ENCODE data around the gene TTC7B.
A peak's percentile ranks its signal among the peaks of the same experiment; 100 is the strongest.

Gene TTC7B

GRCh38 chr14:90510159-90510558 is 306.1 kb downstream of the TTC7B start:
- Histone ChIP-seq H3K4ac (ENCODE audit: low read depth, low read length) (peak overlapping the region; percentile 23), H3K79me1 (ENCODE audit: low read length) (peaks cover 40% of the 10 kb centered on the region), H3K36me3 (ENCODE audit: control insufficient read depth in 1 of 2, insufficient read depth in 2 of 2, low read length in 2 of 2) (no peaks in the 10 kb centered on the region), H2BK12ac (ENCODE audit: low read length) (peak overlapping the region; percentile 92), H4K8ac (ENCODE audit: low read depth, low read length) (peak overlapping the region; percentile 30), H2AFZ (ENCODE audit: insufficient read depth, low read length, poor library complexity) (peak overlapping the region; percentile 19), H3K4me3 (ENCODE audit: low read depth, low read length) (no peak overlapping the region), H4K91ac (ENCODE audit: low read depth, low read length) (peak overlapping the region; percentile 78), H3K23ac (ENCODE audit: low read length) (no peak overlapping the region), H3K27ac (ENCODE audit: low read depth, low read length) (no peak overlapping the region), H3K14ac (ENCODE audit: low read length) (peak overlapping the region; percentile 78), H3K18ac (ENCODE audit: low read length) (peak overlapping the region; percentile 45), H3K4me1 (ENCODE audit: control insufficient read depth in 1 of 2, insufficient read depth in 2 of 2, low read length in 2 of 2) (peaks cover 42 to 53% of the 10 kb centered on the region in 2 experiments), H4K12ac (ENCODE audit: low read depth, low read length) (no peak overlapping the region), H3K27me3 (ENCODE audit: insufficient read depth, low read length) (no peaks in the 10 kb centered on the region), H2BK5ac (ENCODE audit: low read depth, low read length, poor library complexity) (peak overlapping the region; percentile 55), H2AK5ac (ENCODE audit: low read length) (peak overlapping the region; percentile 94), H2BK120ac (ENCODE audit: insufficient read depth, low read length, poor library complexity) (peak overlapping the region; percentile 75), H3K79me2 (ENCODE audit: control insufficient read depth, insufficient read depth, low read length, poor library complexity) (no peaks in the 10 kb centered on the region), H3K9me3 (ENCODE audit: insufficient read depth, low read depth, low read length) (peaks cover 5% of the 10 kb centered on the region), H3K4me2 (ENCODE audit: low read length) (no peak overlapping the region), H3K9ac (ENCODE audit: low read length) (no peak overlapping the region)
- DNase-seq, result peak in 1 of 2 donors; percentile 10
- WGBS (ENCODE audit: extremely low coverage, insufficient coverage, insufficient read length), result no CpG with 5 or more reads among the region's 9 CpGs

GRCh38 chr14:90509403-90509802 is 306.8 kb downstream of the TTC7B start:
- peaks cover 40% of the 10 kb centered on the region for H3K79me1 ChIP-seq (ENCODE audit: low read length)
- peak overlapping the region; percentile 77 for H2BK120ac ChIP-seq (ENCODE audit: insufficient read depth, low read length, poor library complexity)
- H3K4me2 ChIP-seq (ENCODE audit: low read length), result peak overlapping the region; percentile 51
- H3K36me3 ChIP-seq (ENCODE audit: control insufficient read depth in 1 of 2, insufficient read depth in 2 of 2, low read length in 2 of 2), result no peaks in the 10 kb centered on the region
- no peak overlapping the region for H4K12ac ChIP-seq (ENCODE audit: low read depth, low read length)
- H2BK5ac ChIP-seq (ENCODE audit: low read depth, low read length, poor library complexity), result peak overlapping the region; percentile 74
- no peak overlapping the region for H3K4me3 ChIP-seq (ENCODE audit: low read depth, low read length)
- H3K27me3 ChIP-seq (ENCODE audit: insufficient read depth, low read length), result no peaks in the 10 kb centered on the region
- H3K23ac ChIP-seq (ENCODE audit: low read length), result no peak overlapping the region
- no peak overlapping the region for H2AFZ ChIP-seq (ENCODE audit: insufficient read depth, low read length, poor library complexity)
- peak overlapping the region; percentile 90 for H2BK12ac ChIP-seq (ENCODE audit: low read length)
- H3K18ac ChIP-seq (ENCODE audit: low read length), result peak overlapping the region; percentile 55
- peak overlapping the region; percentile 67 for H3K27ac ChIP-seq (ENCODE audit: low read depth, low read length)
- peaks cover 5% of the 10 kb centered on the region for H3K9me3 ChIP-seq (ENCODE audit: insufficient read depth, low read depth, low read length)
- H3K79me2 ChIP-seq (ENCODE audit: control insufficient read depth, insufficient read depth, low read length, poor library complexity), result no peaks in the 10 kb centered on the region
- H2AK5ac ChIP-seq (ENCODE audit: low read length), result peak overlapping the region; percentile 59
- H4K91ac ChIP-seq (ENCODE audit: low read depth, low read length), result peak overlapping the region; percentile 78
- no CpG with 5 or more reads among the region's 5 CpGs for WGBS (ENCODE audit: extremely low coverage, insufficient coverage, insufficient read length)
- H3K4me1 ChIP-seq (ENCODE audit: control insufficient read depth in 1 of 2, insufficient read depth in 2 of 2, low read length in 2 of 2), result peaks cover 42 to 53% of the 10 kb centered on the region in 2 experiments
- no peak for DNase-seq
- H3K14ac ChIP-seq (ENCODE audit: low read length), result peak overlapping the region; percentile 58
- no peak overlapping the region for H3K9ac ChIP-seq (ENCODE audit: low read length)
- H4K8ac ChIP-seq (ENCODE audit: low read depth, low read length), result peak overlapping the region; percentile 64
- H3K4ac ChIP-seq (ENCODE audit: low read depth, low read length), result peak overlapping the region; percentile 66

GRCh38 chr14:90508536-90509254 is 307.5 kb downstream of the TTC7B start:
- H3K9me3 ChIP-seq (ENCODE audit: insufficient read depth, low read depth, low read length), result peaks cover 5% of the 10 kb centered on the region
- no peaks in the 10 kb centered on the region for H3K27me3 ChIP-seq (ENCODE audit: insufficient read depth, low read length)
- peak overlapping the region; percentile 90 for H2BK12ac ChIP-seq (ENCODE audit: low read length)
- peak overlapping the region; percentile 55 for H3K18ac ChIP-seq (ENCODE audit: low read length)
- no peak overlapping the region for H2AFZ ChIP-seq (ENCODE audit: insufficient read depth, low read length, poor library complexity)
- H3K9ac ChIP-seq (ENCODE audit: low read length), result no peak overlapping the region
- peak overlapping the region; percentile 67 for H3K27ac ChIP-seq (ENCODE audit: low read depth, low read length)
- DNase-seq, result peak; percentile 76 to 81
- H4K8ac ChIP-seq (ENCODE audit: low read depth, low read length), result peak overlapping the region; percentile 64
- H3K4me2 ChIP-seq (ENCODE audit: low read length), result peak overlapping the region; percentile 51
- H3K4me3 ChIP-seq (ENCODE audit: low read depth, low read length), result no peak overlapping the region
- peak overlapping the region; percentile 76 for H2BK5ac ChIP-seq (ENCODE audit: low read depth, low read length, poor library complexity)
- peak overlapping the region; percentile 90 for H4K91ac ChIP-seq (ENCODE audit: low read depth, low read length)
- H3K4ac ChIP-seq (ENCODE audit: low read depth, low read length), result peak overlapping the region; percentile 66
- H3K4me1 ChIP-seq (ENCODE audit: control insufficient read depth in 1 of 2, insufficient read depth in 2 of 2, low read length in 2 of 2), result peaks cover 42 to 51% of the 10 kb centered on the region in 2 experiments
- no peaks in the 10 kb centered on the region for H3K79me2 ChIP-seq (ENCODE audit: control insufficient read depth, insufficient read depth, low read length, poor library complexity)
- H3K36me3 ChIP-seq (ENCODE audit: control insufficient read depth in 1 of 2, insufficient read depth in 2 of 2, low read length in 2 of 2), result no peaks in the 10 kb centered on the region
- peaks cover 37% of the 10 kb centered on the region for H3K79me1 ChIP-seq (ENCODE audit: low read length)
- peak overlapping the region; percentile 59 for H2AK5ac ChIP-seq (ENCODE audit: low read length)
- H2BK120ac ChIP-seq (ENCODE audit: insufficient read depth, low read length, poor library complexity), result peak overlapping the region; percentile 82
- peak overlapping the region; percentile 60 for H3K14ac ChIP-seq (ENCODE audit: low read length)
- no CpG with 5 or more reads among the region's 21 CpGs for WGBS (ENCODE audit: extremely low coverage, insufficient coverage, insufficient read length)
- H4K12ac ChIP-seq (ENCODE audit: low read depth, low read length), result no peak overlapping the region
- H3K23ac ChIP-seq (ENCODE audit: low read length), result no peak overlapping the region

GRCh38 chr14:90508036-90508435 is 308.2 kb downstream of the TTC7B start:
- no peak for DNase-seq
- Histone ChIP-seq H3K36me3 (ENCODE audit: control insufficient read depth in 1 of 2, insufficient read depth in 2 of 2, low read length in 2 of 2) (no peaks in the 10 kb centered on the region), H4K91ac (ENCODE audit: low read depth, low read length) (peak overlapping the region; percentile 90), H4K12ac (ENCODE audit: low read depth, low read length) (no peak overlapping the region), H3K79me1 (ENCODE audit: low read length) (peaks cover 36% of the 10 kb centered on the region), H2BK12ac (ENCODE audit: low read length) (peak overlapping the region; percentile 75), H3K14ac (ENCODE audit: low read length) (peak overlapping the region; percentile 58), H2AFZ (ENCODE audit: insufficient read depth, low read length, poor library complexity) (no peak overlapping the region), H3K9me3 (ENCODE audit: insufficient read depth, low read depth, low read length) (peaks cover 2% of the 10 kb centered on the region), H3K18ac (ENCODE audit: low read length) (peak overlapping the region; percentile 34), H3K79me2 (ENCODE audit: control insufficient read depth, insufficient read depth, low read length, poor library complexity) (no peaks in the 10 kb centered on the region), H3K23ac (ENCODE audit: low read length) (no peak overlapping the region), H3K27me3 (ENCODE audit: insufficient read depth, low read length) (no peaks in the 10 kb centered on the region), H2BK120ac (ENCODE audit: insufficient read depth, low read length, poor library complexity) (peak overlapping the region; percentile 82), H3K4ac (ENCODE audit: low read depth, low read length) (no peak overlapping the region), H3K9ac (ENCODE audit: low read length) (no peak overlapping the region), H3K4me2 (ENCODE audit: low read length) (no peak overlapping the region), H3K4me1 (ENCODE audit: control insufficient read depth in 1 of 2, insufficient read depth in 2 of 2, low read length in 2 of 2) (peaks cover 42 to 45% of the 10 kb centered on the region in 2 experiments), H2AK5ac (ENCODE audit: low read length) (peak overlapping the region; percentile 92), H4K8ac (ENCODE audit: low read depth, low read length) (peak overlapping the region; percentile 38), H3K27ac (ENCODE audit: low read depth, low read length) (peak overlapping the region; percentile 53), H3K4me3 (ENCODE audit: low read depth, low read length) (no peak overlapping the region), H2BK5ac (ENCODE audit: low read depth, low read length, poor library complexity) (peak overlapping the region; percentile 76)
- WGBS (ENCODE audit: extremely low coverage, insufficient coverage, insufficient read length), result no CpG with 5 or more reads among the region's 9 CpGs

Measured in trophoblast cell (in vitro differentiated cells and primary cell).